GM21423 (cell line): ENCODE data around the gene KCTD4.

Experiments used
- ATAC-seq: cut with Tn5 transposase; IDR thresholded peaks from one replicate; pipeline ENCODE4 v1.9.1; 2021; ENCODE audit warnings: mild to moderate bottlenecking, moderate library complexity; ENCODE audit not compliant: unreplicated experiment

KCTD4 gene

DNA sequence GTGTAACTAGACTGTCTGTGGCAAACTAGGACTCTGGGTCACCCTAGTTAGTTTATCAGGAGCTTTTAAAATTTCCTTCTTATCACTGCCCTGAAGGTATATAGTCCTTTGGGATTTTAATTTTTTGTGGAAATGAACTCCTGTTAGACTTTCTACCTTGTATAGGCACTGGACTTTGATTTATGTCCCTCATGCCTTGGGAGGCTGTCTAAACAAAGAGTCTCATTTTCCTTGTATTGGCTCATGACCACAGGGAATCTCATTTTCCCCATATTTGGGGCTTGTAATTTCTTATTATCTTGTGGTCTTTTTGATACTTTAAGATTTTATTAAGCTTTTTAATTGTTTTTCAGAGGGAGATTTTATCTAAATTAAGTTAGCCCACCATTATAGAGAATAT, 21.4 kb downstream of the KCTD4 start:
- ATAC-seq = no peak

DNA sequence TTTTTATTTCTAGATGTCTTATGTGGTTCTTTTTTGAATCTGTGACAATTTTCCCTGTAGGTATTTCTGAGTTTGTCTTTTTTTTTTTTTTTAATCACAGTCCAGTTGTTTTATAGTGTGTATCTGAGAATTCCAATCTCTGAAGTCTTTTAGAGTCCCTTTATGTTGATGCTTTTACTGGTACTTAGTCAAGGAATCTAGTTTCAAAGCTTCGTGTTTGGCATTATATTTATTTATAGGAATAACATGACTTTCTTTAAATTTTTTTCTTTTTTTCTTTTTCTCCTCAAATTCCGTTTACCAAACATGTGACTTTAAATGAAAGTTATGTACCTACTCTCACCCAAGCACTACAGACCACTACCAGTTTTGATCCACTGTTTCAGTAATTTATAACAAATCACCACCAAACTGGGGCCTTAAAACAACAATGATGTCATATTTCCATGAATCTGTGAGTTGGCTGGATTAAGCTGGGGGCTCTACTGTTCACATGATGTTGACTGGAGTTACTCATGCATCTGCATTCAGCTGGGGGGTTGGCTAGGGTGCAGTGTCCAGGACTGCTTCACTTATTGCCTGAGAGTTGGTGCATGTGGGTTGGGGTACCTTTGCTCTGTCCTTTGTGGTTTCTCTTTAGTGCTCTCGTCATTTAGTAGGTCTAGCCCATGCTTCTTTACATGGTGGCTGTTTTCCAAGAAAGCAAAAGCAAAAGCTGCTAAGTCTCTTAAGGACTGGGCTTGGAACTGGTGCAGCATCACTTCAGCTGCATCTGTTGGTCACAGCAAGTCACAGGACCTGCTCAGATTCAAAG, 22.3 kb downstream of the KCTD4 start:
- no peak for ATAC-seq

DNA sequence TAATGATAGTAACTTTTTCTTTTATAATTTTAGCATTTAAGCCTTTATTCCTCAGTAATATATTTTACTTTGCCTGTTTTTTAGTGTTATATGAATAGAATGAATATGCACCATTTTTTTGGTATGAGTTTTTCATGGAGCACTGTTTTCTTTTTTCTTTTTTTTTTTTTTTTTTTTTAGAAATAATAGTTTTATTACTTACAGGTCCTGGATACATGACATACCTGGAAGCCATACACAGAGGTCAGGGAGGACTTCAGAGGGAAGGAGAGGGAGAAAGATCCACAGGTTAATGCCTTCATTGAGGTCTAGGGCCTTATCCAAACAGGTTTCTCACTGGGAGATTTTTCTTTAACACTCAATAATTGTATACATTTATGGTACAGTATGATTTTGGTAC, 26.4 kb downstream of the KCTD4 start:
- no peak for ATAC-seq

DNA sequence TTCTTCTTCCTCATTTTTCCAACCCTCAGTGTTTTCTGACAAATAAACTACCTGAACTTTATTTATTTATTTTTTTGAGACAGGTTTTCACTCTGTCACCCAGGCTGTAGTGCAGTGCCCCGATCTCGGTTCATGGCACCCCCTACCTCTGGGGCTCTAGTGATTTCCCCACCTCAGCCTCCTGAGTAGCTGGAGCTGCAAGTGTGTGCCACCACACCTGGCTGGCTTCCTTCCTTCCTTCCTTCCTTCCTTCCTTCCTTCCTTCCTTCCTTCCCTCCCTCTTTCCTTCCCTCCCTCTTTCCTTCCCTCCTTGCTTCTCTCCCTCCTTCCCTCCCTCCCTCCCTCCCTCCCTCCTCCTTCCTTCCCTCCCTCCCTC, 32.3 kb downstream of the KCTD4 start:
- no peak for ATAC-seq

DNA sequence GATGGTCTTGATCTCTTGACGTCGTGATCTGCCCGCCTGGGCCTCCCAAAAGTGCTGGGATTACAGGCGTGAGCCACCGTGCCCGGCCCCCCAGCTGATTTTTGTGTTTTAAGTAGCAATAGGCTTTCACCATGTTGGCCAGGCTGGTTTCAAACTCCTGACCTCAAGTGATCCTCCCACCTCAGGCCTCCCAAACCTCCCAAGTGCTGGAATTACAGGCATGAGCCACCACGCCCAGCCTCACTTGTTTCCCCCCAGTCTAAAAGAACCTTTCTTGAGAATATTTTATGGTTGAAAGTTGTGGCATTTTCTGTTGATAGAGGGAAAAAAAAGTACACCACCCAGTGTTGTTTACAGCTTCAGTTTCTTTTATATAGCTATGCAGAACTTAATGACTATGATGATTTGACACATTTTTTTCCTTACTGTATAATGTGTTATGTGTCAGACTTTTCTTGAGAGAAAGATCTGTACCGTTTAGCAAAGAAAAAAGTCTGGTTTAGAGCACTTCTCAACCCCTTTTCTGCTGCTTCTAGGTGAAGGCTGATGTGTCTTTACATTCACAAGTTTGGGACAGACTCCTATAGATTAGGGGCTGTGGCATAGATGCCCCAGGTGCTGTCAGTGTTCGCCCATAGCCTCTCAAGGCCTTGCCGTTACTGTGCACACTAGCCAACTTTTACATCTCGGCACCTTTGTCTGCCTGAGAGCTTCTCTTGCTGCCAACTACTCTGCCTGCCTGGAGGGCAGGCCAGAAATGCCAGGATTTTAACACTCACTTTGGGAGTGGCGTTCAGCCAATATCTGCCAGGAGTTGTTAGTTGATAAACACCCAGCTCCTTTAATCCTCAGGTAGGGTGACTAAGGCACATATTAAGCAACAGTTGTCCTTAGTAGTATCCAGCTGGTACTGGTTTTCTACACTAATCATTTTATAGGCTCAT, 33.0 kb downstream of the KCTD4 start:
- no peak for ATAC-seq

DNA sequence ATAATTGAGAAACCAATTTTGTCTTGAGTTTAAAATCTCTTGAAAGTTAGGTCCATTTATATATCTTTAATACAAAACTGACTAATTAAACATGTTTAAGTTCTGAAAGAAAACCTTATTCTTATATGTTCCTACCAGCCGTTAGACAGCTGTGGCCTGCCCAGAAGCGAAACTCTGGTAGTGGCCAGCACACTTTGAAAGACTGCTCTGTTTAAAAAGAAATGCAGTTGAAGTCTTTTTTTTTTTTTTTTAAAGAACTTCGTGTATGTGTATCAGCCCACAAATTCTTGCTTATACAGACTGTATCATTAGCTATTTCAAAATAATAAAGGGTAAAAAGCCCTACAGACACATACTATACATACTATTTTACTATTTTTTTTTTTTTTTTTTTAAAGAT, 34.0 kb downstream of the KCTD4 start:
- no peak for ATAC-seq

DNA sequence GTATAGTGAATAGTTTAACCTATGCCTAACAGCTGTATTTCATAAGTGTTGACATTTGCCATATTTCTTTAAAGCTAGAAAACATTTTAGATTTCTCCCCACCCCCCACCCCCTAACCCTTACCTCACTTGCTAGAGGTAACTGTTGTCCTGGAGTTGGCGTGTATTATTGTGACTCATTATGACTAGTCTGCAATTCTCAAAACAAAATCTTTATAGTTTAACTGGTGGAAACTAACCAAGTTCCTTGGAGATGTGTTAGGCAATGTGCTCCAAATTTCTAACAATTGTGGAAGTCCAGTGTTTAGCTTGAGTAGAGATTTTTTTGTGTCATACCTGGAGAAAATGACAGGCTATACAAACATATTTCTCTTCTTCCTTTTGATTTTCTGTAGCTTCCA, 38.0 kb downstream of the KCTD4 start:
- ATAC-seq = no peak

DNA sequence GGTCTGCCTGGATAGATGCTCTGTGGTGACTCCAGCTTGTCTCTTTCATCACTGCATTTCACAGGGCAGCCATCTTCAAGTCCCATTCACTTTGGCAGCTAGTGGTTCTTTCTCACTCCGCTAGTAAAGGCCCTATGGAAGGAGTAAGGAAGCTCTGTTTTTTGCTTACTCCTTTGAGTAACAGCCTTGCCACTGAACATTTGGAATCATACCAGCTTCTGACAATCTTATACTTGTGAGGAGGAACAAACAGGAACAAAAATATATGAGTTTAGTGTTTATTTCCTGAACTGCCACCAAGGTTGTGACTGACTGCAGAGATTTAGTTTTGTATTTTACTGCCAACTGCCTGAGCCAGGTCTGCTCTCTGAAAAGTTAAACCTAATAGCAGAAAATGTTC, 38.7 kb downstream of the KCTD4 start:
- ATAC-seq = no peak

DNA sequence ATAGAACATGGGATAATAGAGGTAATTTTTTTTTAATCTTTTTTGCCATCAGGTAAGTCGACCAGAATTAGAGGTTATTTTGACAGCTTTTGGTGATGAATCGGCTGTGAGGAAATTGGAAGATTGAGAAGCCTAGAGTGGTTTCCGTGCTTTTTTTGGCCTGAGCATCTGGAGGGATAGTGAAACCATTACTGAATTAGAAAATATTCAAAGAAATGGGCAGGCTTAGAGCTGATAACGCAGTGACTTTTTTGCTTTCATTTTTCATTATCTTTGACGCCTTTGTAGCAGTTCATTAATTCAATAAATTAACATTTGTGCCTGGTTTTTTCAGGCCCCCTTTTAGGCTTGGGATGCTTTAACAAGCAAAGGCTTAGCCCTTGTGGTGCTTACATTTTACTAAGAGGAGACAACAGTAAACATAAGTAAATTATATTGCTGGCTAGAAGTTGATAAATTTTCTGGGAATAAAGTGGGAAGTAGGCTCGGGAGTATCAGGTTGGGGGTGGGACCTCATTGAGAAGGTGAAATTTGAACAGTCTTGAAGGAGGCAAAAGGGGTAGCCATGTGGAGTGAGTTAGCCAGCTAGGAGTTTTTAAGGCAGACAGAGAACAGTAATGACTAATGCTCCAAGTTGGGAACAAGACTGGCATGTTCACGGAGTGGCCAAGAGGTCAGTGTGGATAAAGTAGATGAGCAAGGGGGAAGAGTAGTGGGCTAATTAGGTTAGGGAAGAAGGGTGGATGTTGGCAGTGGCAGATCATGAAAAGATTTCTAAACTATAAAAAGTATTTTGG, 44.1 kb downstream of the KCTD4 start:
- ATAC-seq = no peak

DNA sequence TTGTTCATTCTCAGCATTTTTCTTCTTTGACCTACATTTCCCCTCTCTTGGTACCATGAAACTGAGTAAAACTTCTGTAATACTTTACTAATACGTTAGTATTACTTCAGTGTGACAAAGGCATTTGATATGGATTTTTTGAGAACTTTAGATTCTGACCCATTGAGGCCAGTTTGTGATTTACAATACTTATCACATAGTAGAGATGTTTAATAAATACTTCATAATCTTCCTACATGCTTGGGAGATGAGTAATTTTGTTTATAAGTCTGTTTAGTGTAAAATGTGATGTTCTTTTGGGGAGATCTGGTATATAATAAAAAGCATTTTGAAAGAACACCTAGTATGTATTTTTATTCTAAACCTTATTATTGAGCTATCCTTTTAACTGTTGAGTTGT, 50.9 kb downstream of the KCTD4 start:
- no peak for ATAC-seq

DNA sequence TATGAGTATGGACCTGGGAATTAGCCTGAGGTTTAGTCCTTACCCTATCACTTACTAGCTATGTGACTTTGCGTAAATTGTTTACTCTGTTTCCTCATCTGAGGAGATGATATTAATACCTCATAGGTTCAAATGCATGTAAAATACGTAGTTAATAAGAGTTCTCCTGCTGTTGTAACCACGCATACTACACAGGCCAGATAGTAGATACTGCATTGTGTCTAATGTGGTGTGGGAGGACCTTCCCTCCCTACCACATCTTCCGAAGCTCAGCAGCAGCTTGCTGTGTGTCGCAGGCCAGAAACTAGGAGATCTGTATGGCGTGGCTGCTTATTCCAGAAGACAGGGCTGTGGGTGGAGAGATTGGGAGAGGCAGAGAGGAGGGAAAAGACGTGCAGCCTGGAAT, 57.5 kb downstream of the KCTD4 start:
- no peak for ATAC-seq
